IgD-negative memory B cell (primary cell): ENCODE data around the gene PTER. TPM values are rescaled to one million over a fixed set of nuclear protein-coding genes. Genes with fewer than 3 reads are reported as not detected.
A peak's percentile ranks its signal among the peaks of the same experiment; 100 is the strongest.

Source experiments
- H3K27ac Mint-ChIP-seq, 3 donors: one replicate each; pipeline ENCODE4 v1.8.0; 2020 to 2022; ENCODE audit warnings: mild to moderate bottlenecking in 3 of 3, mixed read lengths in 3 of 3, moderate library complexity in 1 of 3
- H3K27me3 Mint-ChIP-seq: one replicate; pipeline ENCODE4 v1.8.0; 2021; ENCODE audit warnings: mixed read lengths
- H3K36me3 Mint-ChIP-seq: one replicate; pipeline ENCODE4 v1.8.0; 2020; ENCODE audit warnings: mild to moderate bottlenecking, mixed read lengths
- H3K4me1 Mint-ChIP-seq, 3 donors: one replicate each; pipeline ENCODE4 v1.8.0; 2020 to 2022; ENCODE audit warnings: mixed read lengths in 3 of 3, mild to moderate bottlenecking in 1 of 3
- H3K4me3 Mint-ChIP-seq, 4 donors: one replicate each; pipeline ENCODE4 v1.8.0; 2020 to 2022; ENCODE audit warnings: mild to moderate bottlenecking in 4 of 4, mixed read lengths in 4 of 4, moderate library complexity in 3 of 4
- H3K9me3 Mint-ChIP-seq, 3 donors: one replicate each; pipeline ENCODE4 v1.8.0; 2020 to 2021; ENCODE audit warnings: mixed read lengths in 3 of 3, mild to moderate bottlenecking in 1 of 3
- polyA plus RNA-seq: library from polyadenylated mRNA; unstranded; fragments of 300-500 nt; fragmentation: Illumina TruSeq; gene quantifications from one replicate; pipeline ENCODE4 v1.2.3, GENCODE V29; 2021

Gene PTER
- polyA plus RNA-seq: 11.8 TPM

GRCh38 chr10:16436758-16437539 lies at the start of gene PTER:
TSS of gene PTER (plus strand) at chr10:16437010. CDS start at chr10:16484385, 47,375 bp downstream.
- Mint-ChIP-seq H3K27me3 (peaks cover 1% of the 10 kb centered on the region), H3K27ac (peak within 1 kb of the TSS; percentile 73 to 97 (median 94)), H3K4me3 (peak within 1 kb of the TSS; percentile 90 to 98 (median 97)), H3K9me3 (no peaks in the 10 kb centered on the region), H3K4me1 (peaks cover 29 to 35% (median 34%) of the 10 kb centered on the region in 3 donors), H3K36me3 (peaks cover 3% of the 10 kb centered on the region)

- Mint-ChIP-seq H3K4me1 (no peaks in the 10 kb centered on the region), H3K9me3 (peaks cover 0 to 2% (median 0%) of the 10 kb centered on the region in 3 donors), H3K27ac (no peak overlapping the region), H3K36me3 (no peaks in the 10 kb centered on the region), H3K27me3 (peaks cover 4% of the 10 kb centered on the region), H3K4me3 (no peak overlapping the region)
Measured at GRCh38 chr10:16392531-16393069, 44.2 kb upstream of the PTER start.

GRCh38 chr10:16393271-16393858 lies 43.4 kb upstream of the PTER start:
- Mint-ChIP-seq H3K27ac (no peak overlapping the region), H3K4me3 (no peak overlapping the region), H3K9me3 (peaks cover 0 to 2% (median 0%) of the 10 kb centered on the region in 3 donors), H3K4me1 (no peaks in the 10 kb centered on the region), H3K27me3 (peaks cover 4% of the 10 kb centered on the region), H3K36me3 (no peaks in the 10 kb centered on the region)

GRCh38 chr10:16401416-16401815 lies 35.4 kb upstream of the PTER start:
- no peak overlapping the region for H3K27ac Mint-ChIP-seq
- peaks cover 2% of the 10 kb centered on the region for H3K36me3 Mint-ChIP-seq
- no peaks in the 10 kb centered on the region for H3K4me1 Mint-ChIP-seq
- H3K4me3 Mint-ChIP-seq: no peak overlapping the region
- peaks cover 0 to 2% (median 0%) of the 10 kb centered on the region in 3 donors for H3K9me3 Mint-ChIP-seq
- H3K27me3 Mint-ChIP-seq: no peaks in the 10 kb centered on the region

- peak overlapping the region in 1 of 4 donors; percentile 31 for H3K4me3 Mint-ChIP-seq
- H3K9me3 Mint-ChIP-seq: no peaks in the 10 kb centered on the region
- no peak overlapping the region for H3K27ac Mint-ChIP-seq
- H3K36me3 Mint-ChIP-seq: peaks cover 2% of the 10 kb centered on the region
- peaks cover 0 to 4% (median 2%) of the 10 kb centered on the region in 3 donors for H3K4me1 Mint-ChIP-seq
- peaks cover 2% of the 10 kb centered on the region for H3K27me3 Mint-ChIP-seq
Measured at GRCh38 chr10:16408379-16408778, 28.4 kb upstream of the PTER start.

GRCh38 chr10:16417341-16417740 lies 19.5 kb upstream of the PTER start:
- Mint-ChIP-seq H3K4me1 (peaks cover 0 to 1% (median 1%) of the 10 kb centered on the region in 3 donors), H3K36me3 (no peaks in the 10 kb centered on the region), H3K27me3 (peaks cover 1% of the 10 kb centered on the region), H3K9me3 (no peaks in the 10 kb centered on the region), H3K27ac (no peak overlapping the region), H3K4me3 (no peak overlapping the region)

- Mint-ChIP-seq H3K27me3 (peaks cover 3% of the 10 kb centered on the region), H3K4me3 (no peak overlapping the region), H3K4me1 (peaks cover 0 to 1% (median 0%) of the 10 kb centered on the region in 3 donors), H3K27ac (no peak overlapping the region), H3K36me3 (peaks cover 4% of the 10 kb centered on the region), H3K9me3 (peaks cover 0 to 3% (median 2%) of the 10 kb centered on the region in 3 donors)
Measured at GRCh38 chr10:16423599-16423998, 13.2 kb upstream of the PTER start.

- Mint-ChIP-seq H3K27me3 (peaks cover 3% of the 10 kb centered on the region), H3K36me3 (peaks cover 4% of the 10 kb centered on the region), H3K9me3 (peaks cover 0 to 3% (median 2%) of the 10 kb centered on the region in 3 donors), H3K4me1 (no peaks in the 10 kb centered on the region), H3K27ac (no peak overlapping the region), H3K4me3 (peak overlapping the region in 1 of 4 donors; percentile 44)
Measured at GRCh38 chr10:16425449-16425848, 11.4 kb upstream of the PTER start.

GRCh38 chr10:16429539-16429938 lies 7.3 kb upstream of the PTER start:
- Mint-ChIP-seq H3K9me3 (peaks cover 0 to 3% (median 2%) of the 10 kb centered on the region in 3 donors), H3K36me3 (peaks cover 4% of the 10 kb centered on the region), H3K4me1 (no peaks in the 10 kb centered on the region), H3K27me3 (peaks cover 1% of the 10 kb centered on the region), H3K27ac (no peak overlapping the region), H3K4me3 (no peak overlapping the region)

GRCh38 chr10:16436367-16436757 lies 448 bp upstream of the PTER start:
- peak overlapping the region; percentile 90 to 98 (median 97) for H3K4me3 Mint-ChIP-seq
- peaks cover 25 to 32% (median 30%) of the 10 kb centered on the region in 3 donors for H3K4me1 Mint-ChIP-seq
- H3K27ac Mint-ChIP-seq: peak overlapping the region; percentile 73 to 97 (median 94)
- peaks cover 1% of the 10 kb centered on the region for H3K27me3 Mint-ChIP-seq
- peaks cover 1% of the 10 kb centered on the region for H3K36me3 Mint-ChIP-seq
- no peaks in the 10 kb centered on the region for H3K9me3 Mint-ChIP-seq

- Mint-ChIP-seq H3K4me1 (peaks cover 29 to 35% (median 34%) of the 10 kb centered on the region in 3 donors), H3K9me3 (no peaks in the 10 kb centered on the region), H3K4me3 (peak overlapping the region; percentile 90 to 98 (median 97)), H3K36me3 (peaks cover 3% of the 10 kb centered on the region), H3K27ac (peak overlapping the region; percentile 73 to 97 (median 94)), H3K27me3 (peaks cover 1% of the 10 kb centered on the region)
Measured at GRCh38 chr10:16437540-16437894, 707 bp downstream of the PTER start.

- peaks cover 3% of the 10 kb centered on the region for H3K36me3 Mint-ChIP-seq
- H3K4me1 Mint-ChIP-seq: peaks cover 29 to 37% (median 35%) of the 10 kb centered on the region in 3 donors
- H3K27me3 Mint-ChIP-seq: no peaks in the 10 kb centered on the region
- H3K9me3 Mint-ChIP-seq: no peaks in the 10 kb centered on the region
- H3K4me3 Mint-ChIP-seq: peak overlapping the region; percentile 20 to 82 (median 67)
- no peak overlapping the region for H3K27ac Mint-ChIP-seq
Measured at GRCh38 chr10:16439295-16439694, 2.5 kb downstream of the PTER start.

- Mint-ChIP-seq H3K4me1 (peaks cover 29 to 37% (median 35%) of the 10 kb centered on the region in 3 donors), H3K36me3 (peaks cover 3% of the 10 kb centered on the region), H3K4me3 (peak overlapping the region in 2 of 4 donors; percentile 68 to 86), H3K9me3 (no peaks in the 10 kb centered on the region), H3K27ac (peak overlapping the region in 1 of 3 donors; percentile 20), H3K27me3 (no peaks in the 10 kb centered on the region)
Measured at GRCh38 chr10:16440396-16441133, 3.8 kb downstream of the PTER start.

- H3K27me3 Mint-ChIP-seq: no peaks in the 10 kb centered on the region
- H3K27ac Mint-ChIP-seq: no peak overlapping the region
- H3K4me3 Mint-ChIP-seq: peak overlapping the region in 2 of 4 donors; percentile 16 to 24
- H3K9me3 Mint-ChIP-seq: no peaks in the 10 kb centered on the region
- peaks cover 3% of the 10 kb centered on the region for H3K36me3 Mint-ChIP-seq
- peaks cover 29 to 36% (median 35%) of the 10 kb centered on the region in 3 donors for H3K4me1 Mint-ChIP-seq
Measured at GRCh38 chr10:16441173-16441840, 4.5 kb downstream of the PTER start.
